ENCODE results near the gene LCN6.
"Not testable (repeated sequence)": the region's sequence is repeated elsewhere in the genome, so short reads cannot be mapped to it uniquely, and the experiment has no call there.

The LCN6 gene

DNA sequence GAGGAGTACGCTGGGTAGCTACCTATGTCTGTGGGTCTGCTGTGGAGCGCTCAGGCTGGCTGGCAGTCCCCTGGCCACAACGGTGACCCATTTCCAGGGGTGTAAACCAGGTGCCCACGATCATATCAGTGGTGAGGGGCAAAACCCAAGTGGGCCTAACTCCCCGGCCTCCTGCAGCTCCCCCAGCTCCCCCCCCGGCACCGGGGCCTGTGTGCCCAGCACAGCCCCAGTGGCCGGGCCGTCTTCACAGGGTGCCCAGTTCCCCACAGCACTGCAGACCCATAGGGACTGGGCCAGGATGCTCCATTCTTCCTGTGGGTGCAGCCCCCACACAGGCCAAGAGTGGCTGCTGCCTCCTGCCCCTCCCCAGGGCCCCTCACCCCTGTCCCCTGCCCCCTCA, 10.7 kb upstream of the LCN6 start:
- no peak for DNase-seq

DNA sequence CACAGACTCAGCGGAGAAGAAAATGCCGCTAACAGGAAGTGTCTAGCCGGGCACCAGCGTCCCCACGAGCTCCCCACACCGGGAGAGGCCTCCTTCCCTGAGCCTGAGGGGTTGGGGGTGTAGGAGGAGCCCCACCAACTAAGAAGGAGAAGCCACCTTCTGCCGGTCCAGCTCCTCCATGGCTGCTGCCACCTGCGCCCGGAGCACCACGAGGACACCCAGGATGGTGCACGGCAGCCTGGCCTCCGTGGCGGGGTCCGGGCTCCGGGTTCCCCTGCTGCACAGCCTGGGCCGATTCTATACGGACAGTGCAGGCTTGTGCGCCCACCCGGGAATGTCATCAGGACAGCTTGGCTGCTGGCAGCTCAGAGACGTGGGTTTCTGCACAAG, 9.4 kb upstream of the LCN6 start:
- DNase-seq, result no peak

DNA sequence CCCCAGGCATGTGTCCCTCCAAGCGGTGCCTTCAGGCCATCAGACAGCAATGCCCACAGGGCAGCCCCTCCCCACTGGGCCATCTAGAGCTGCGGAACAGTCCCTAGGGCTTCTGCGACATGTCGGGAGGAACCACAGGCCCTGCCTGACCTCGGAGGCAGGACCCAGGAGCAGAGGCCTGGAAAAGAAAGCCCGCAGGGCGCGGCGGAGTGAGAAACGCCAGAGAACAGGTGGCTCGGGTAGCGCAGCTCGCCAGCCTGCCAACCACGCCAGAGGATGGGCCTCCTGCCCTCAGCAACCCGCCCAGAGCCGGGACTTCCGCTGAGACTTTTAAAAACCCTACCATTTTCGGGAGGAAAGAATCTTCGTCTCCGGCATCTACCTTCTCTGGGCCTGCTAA, 9.0 kb upstream of the LCN6 start:
- DNase-seq, result no peak

DNA sequence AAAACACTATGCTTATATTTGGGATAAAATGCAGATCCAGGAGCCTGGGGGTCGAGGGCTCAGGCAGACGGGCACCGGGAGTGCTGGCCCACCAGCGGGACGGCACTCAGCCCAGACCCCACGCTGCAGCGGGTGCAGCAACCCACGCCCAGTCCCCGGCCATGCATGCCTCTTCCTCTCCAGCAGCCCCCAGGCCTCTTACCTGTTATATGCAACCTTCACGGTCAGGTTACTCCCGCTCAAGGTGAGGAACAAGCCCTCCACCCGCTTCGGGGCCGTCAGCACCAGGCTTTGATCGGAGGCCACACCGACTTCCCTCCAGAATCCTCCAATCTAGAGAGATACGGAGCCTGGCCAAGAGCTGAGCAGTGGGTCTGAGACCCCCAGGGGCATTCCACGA, 8.5 kb upstream of the LCN6 start:
- DNase-seq, result no peak

DNA sequence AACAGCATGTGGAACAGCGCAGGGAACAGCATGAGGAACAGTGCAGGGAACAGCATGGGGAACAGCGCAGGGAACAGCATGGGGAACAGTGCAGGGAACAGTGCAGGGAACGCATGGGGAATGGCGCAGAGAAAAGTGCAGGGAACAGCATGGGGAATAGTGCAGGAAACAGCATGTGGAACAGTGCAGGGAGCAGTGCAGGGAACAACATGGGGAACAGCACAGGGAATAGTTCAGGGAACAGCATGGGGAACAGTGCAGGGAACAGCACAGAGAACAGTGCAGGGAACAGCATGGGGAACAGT, 7.8 kb upstream of the LCN6 start:
- no peak for DNase-seq

DNA sequence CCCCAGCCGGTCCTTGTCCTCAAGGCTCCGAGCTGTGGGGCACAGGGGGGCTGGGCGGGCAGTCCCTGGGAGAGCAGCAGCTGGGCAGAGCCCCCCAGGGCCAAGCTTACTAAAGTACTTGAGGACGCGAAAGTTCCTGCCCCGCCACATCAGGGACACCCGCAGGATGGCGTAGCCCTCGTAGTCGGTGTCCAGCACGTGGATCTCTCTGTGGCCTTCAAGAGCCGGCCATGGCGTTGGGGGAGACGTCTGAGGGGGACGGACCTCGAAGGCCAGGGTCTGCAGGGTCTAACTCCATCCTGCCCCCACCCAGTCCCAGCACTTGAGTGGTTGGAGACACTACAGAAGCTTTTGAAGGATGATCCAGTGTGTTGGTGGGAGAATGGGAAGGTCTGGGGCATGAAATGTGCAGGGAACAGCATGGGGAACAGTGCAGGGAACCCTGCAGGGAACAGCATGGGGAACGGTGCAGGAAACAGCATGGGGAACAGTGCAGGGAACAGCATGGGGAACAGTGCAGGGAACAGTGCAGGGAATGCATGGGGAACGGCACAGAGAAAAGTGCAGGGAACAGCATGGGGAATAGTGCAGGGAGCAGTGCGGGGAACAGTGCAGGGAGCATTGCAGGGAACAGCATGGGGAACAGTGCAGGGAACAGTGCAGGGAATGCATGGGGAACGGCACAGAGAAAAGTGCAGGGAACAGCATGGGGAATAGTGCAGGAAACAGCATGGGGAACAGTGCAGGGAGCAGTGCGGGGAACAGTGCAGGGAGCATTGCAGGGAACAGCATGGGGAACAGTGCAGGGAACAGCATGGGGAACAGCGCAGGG, 7.2 kb upstream of the LCN6 start:
- not testable (repeated sequence) for DNase-seq

DNA sequence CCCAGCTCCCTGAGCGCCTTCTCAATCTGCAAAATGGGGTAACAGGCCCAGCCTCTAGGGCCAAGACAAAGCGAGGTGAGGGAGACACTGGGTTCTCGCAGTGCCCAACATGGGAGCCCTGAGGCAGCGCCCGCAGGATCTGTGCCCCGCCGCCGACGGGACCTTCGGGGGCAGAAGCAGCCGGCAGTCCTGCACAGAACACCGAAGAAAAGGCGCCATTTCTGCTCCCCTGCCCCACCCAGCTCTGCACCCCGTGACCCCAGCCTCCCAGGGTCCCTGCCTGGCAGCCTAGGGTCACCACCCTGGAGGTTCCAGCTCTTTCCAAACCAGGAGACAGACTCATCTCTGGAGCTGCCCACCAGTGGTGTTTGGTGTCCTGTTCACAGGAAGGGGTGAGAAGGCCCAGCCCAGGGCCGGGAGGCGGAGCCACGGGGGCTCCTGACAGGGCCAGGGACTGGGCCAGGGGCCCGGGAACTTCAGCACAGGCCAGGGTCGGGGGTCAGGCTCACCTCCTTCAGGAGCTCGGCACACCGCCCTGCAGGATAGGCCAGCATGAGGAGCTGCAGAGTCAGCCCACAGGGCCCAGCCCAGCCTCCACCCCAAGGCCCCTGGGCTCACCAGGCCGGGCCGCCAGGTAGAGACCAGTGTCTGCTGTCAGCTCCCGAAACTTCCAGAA, 6.4 kb upstream of the LCN6 start:
- no peak for DNase-seq

DNA sequence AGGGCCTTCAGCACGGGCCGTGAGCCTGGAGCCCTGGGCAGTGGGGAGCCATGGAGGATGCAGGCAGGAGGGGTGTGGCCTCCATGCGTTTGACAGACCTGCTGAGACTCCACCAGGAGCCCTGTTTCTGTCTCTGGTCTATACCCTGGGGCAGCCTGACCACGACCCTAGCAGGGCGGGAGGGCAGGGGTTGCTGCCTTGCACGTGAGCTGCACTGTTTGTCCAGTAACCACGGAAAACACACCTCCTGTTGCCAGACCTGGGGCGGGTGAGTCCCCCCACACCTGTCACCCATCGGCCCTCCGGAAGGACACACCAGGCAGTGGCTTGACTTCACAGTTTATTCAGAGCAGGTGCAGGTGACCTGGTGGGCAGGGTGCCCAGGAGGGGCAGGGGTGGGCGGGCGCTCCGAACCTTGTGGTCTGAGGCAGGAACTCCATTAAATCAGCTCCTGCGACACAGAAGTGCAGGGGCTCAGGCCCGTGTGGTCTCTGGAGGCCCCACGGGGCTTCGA, 5.8 kb upstream of the LCN6 start:
- no peak for DNase-seq

DNA sequence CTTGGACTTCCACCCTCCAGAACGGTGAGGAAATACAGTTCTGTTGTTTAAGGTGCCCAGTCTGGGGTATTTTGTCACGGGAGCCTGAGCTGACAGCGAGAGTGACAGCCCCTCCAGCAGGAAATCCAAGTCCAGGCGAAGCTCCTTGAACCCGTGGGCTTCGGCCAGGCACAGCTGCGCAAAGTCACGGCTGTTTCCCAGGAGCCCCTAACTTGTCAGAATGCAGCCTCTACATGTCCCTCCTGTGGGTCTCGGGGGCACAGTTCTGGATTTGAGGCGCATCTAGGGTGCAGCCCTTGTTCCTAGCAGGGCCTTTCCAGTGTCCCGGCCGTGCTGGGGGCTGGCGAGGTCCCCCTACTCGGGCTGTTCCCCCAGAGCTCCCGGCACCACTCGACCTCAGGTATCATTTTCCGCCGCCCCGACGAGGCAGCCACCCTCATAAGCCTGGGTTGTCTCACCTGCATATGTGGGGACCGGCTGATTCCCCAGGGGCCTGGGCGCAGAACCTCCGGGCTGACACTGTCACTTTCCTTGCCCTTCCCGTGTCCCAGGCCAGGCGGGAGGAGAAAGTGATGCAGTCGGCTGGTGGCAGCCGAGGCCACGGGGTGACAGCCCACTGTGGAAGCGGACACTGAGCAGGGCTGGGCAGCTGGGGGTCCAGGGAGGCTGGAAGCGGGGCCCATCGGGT, 5.2 kb upstream of the LCN6 start:
- no peak for DNase-seq

DNA sequence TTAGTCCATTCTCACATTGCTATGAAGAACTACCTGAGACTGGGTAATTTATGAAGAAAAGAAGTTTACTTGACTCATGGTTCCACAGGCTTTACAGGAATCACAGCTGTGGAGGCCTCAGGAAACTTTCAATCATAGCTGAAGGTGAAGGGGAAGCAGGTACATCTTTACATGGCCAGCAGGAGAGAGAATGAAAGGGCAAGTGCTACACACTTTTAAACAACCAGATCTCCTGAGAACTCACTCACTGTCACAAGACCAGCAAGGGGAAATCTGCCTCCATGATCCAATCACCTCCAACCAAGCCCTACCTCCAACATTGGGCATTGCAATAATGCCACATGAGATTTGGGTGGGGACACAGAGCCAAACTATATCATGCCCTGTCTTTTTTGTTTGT, 3.5 kb upstream of the LCN6 start:
- no peak for DNase-seq

DNA sequence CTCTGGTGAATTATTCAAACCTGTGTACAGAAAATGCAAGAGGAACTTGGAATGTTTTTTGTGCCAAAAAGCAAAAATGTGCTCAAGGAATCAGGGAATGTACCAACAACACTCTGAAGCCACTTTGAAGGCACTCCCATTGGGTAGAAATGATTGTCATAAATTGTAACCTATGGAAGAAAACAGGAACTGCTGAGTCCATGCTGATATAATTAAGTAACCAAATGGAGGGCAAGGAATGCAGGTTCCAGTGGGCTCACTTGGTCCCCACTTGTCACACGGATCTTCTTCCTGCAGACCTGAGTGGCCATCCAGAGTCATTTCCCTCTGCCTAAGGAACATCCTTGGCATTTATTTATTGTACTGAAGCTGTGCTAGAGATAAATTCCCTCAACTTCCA, 2.9 kb upstream of the LCN6 start:
- no peak for DNase-seq

DNA sequence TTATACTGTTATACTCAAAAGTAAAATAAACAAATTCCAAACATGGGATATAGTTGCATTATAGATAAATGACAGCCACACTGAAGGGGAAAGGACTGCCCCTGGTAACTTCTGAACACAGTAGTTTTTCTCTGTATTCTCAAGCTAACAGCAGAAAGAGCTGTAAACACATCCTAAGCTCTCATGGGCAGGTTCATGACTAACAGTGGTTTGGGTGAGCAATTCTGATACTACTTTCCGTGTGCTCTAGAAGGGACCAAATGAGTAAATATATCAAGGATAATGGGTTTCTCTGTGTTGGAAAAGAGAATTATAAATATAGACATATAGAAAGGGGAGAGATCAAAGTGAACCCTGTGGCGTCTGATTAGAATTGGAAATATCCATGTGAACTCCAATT, 2.2 kb upstream of the LCN6 start:
- no peak for DNase-seq

DNA sequence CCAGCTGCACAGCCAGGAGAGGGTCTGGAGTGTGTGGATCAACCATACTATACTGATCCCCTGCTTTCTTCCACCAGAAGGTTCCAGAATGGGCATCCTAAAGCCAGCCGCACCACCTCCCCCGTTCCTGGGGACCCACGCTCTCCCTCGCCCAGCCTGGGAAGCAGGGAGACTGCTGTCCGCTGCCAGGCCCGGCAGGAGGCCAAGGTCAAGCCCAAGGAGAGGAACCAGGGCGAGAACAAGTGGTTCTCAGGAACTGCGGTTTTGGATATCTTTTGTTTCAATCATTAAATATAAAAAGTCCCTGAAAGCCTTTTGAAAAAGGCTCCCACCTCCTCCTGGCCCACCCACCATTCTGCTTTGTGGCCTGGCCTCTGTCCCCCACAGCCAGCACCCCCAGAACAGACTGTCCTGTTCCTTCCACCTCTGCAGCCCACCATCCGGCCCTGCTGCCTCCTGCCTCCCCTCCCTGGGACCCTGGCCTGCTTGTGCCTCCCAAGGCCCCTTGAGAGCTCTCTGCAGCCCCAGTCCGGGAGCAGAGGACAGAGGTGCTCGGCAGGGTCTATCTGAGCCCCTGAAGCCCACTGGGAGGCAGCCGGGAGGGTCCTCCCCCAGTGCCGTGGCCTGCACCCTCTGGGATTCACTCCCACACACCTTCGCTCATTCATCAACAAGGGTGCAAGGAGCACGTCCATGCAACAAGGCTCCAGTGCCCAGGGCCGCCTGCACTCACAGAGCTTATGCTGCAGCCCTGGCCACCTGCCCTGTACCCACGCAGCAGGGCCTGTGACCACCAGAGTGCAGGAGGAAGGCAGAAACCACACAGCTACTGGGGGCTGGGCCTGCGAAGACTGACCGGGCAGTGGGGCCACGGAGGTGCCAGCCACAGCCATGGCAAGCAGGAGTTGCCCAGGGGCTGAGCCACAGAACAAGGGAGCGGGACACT, 614 bp upstream of the LCN6 start:
- no peak for DNase-seq

DNA sequence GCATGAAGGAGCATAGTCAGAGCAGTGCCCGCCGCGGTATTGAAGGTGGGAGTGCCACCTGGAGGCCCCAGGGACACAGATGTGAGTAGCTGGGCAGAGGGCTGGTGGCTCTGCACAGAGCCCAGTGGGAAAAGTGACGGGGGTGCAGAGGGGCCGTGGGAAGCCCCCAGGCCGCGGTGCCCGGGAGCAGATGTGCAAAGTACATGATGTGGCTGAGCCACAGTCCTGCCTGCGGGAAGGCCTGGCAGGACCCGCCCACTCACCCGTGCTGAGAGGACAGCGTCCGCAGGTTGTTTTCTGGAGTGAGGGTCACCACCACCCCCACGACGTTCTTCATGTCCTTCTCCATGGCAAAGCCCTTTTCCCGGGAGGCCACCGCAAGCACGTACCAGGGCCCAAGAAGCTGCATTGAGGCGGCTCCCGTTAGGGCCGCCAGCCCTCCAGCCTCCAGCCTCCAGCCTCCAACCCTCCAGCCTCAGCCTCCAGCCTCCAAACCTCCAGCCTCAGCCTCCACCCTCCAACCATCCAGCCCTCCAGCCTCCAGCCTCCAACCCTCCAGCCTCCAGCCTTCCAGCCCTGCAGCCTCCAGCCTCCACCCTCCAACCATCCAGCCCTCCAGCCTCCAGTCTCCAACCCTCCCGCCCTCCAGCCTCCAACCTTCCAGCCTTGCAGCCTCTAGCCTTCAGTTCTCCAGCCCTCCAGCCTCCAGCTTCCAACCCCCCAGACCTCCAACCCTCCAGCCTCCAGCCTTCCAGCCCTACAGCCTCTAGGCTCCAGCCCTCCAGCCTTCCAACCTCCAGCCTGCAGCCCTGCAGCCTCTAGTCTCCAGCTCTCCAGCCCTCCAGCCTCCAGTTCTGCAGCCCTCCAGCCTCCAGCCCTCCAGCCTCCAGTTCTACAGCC, 914 bp downstream of the LCN6 start:
- no peak for DNase-seq

DNA sequence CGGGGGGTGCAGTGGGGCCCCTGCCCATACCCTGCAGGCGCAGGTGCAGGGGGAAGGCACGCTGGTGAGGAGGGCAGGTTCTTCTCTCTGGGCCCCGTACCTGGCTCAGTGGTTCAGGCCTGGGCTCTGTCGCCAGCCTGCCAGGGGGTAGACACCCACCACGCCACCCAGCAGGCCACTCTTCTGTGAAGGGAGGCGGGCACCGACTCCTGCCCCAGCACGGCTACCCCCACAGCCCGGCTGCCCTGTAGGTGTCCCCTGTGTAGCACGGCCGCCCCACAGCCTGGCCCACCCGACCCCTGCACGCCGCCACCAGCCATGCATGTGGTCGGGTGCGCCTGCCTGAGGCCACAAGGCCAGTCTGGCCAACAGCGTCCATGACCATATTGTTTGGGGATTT, 1.7 kb downstream of the LCN6 start:
- DNase-seq, result no peak

DNA sequence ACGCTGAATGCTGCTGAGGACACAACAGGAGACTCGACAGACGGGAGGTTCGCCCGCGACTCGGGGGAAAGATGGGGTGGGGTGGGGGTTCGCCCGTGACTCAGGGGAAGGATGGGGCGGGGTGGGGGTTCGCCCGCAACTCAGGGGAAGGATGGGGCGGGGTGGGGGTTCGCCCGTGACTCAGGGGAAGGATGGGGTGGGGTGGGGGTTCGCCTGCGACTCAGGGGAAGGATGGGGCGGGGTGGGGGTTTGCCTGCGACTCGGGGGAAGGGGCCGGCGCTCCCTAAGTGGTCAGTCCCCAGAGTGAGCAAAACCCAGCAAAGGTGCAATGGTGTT, 2.2 kb downstream of the LCN6 start:
- DNase-seq, result no peak

DNA sequence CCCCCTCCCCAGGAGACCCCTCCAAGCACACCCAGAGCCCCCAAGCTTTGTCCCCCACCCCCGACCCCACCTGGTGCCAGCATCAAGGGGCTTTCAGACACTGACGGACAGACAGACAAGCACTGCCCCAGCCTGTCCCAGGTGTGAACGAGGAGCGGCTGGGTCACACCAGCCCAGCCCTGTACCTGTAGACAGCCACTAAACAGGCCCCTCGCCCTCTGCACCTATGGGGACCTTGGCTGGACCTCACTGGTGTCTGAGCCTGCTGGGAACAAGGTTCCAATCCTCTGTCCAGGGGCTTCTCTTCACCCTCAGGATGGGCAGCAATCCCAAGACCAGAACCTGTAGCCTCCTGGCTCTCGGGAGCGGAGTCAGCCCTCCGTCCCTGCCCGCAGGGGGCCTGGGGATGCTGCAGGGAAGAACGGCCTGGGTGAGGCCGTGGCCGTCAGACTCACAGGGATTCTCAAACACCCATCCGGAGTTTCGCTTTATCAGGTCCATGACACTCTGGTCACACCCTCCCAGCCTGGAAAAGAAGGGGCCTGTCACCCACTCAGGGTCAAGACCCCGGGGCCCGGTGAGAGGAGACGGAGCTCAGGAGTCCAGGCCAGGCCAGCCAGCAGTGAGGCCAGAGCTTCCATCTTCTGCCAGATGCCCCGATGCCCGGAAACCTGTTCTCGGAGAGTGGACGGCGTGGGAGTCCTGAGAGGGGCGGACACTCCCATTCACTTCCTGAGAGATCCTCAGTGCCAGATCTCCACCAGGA, 2.8 kb downstream of the LCN6 start:
- DNase-seq, result no peak

DNA sequence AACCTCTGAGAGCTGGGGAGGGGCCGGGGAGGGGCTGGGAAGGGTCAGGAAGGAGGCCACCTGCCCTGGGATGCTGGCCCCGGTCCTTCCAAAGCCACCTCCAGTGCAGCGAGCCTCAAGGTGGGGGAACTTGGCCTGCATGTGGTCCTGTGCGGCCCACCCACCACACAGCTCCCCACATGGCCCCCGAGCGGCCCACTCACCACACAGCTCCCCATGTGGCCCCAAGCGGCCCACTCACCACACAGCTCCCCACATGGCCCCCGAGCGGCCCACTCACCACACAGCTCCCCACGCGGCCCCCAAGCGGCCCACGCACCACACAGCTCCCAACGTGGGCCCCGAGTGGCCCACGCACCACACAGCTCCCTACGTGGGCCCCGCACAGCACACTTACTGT, 3.6 kb downstream of the LCN6 start:
- no peak for DNase-seq

DNA sequence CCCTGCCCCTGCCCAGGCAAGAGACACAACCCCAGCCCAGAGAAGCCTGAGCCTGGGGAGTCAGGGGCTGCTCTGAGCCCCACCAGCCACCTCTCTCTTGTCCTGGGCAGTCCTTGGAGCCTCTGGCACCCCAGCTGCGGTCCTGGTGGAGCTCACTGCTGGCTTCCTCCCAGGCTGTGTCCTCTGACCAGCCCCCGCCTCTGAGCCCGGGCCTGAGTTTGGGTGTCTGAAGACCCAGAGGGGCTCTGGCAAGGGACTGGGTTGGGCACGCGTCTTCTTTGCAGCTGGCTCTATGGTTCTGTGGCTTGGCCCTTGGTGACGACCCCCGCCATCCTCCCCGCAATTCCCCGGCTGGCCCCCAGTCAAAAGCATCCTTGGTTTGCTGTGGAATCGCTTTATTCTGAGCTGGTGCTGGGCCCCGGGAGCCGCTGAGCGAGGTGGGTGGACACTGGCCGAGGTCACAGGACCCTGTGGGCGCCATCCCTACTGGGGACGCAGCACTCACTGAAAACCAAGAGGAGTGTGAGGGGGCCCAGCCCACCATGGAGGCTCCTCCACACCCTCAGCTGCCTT, 4.6 kb downstream of the LCN6 start:
- no peak for DNase-seq

DNA sequence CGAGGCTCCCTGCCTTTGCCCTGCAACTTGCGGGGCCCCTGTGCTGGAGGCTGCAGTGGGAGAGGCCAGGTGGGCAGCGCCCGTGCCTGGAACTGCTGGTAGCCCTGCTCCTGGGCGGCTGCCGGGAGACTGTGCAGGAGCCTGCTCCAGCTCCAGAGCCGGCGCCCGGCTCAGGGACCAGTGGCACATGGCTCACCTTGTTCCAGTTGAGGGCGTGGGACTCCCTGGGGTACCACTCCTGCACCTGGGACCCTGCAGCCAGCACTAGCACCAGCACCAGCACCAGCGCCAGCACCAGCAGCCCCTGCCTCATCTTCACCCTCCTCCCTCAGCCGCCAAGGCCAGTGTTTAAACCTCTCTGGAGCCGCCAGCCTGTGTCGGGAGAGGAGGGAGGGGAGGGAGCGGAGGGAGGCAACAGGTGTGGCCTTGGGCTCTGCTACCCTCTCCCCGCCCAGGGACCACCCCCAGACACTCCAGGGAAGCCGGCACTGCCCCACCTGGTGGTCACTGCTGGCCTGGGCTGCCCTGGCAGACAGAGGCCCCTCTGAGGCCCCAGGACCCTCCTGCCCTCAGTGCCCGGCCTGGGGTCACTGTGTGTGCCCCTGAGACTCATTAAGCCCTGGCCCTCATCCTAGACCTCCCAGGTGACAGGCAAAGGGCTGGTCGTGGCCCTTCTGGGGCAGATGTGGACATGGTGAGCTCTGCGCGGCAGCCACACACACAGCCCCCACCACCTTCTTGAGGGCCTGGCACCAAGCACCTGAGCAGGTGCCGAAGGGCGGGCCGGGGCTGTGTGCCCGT, 5.5 kb downstream of the LCN6 start, which contains the start of gene LCN10:
Gene LCN10 (minus strand): TSS at position 350 of the 801 bp plus-strand sequence. CDS start 37 bp downstream, at position 313.
- no peak for DNase-seq
